Neural cell (in vitro differentiated cells): Measurements from ENCODE around the gene TEKT3.

Source experiments
- POLR2AphosphoS5 ChIP-seq: IDR thresholded peaks from 2 replicates; pipeline ENCODE4 v1.6.1; 2012
- TAF1 ChIP-seq: IDR thresholded peaks from 2 replicates; pipeline ENCODE4 v1.6.1; 2012; ENCODE audit warnings: low read depth
- TF ChIP-seq, protein P1 (sequence below): fragments of 450-650 bp; IDR thresholded peaks from 2 replicates; pipeline ENCODE4 v1.5.1; 2014; ENCODE audit warnings: antibody characterized with exemption, mild to moderate bottlenecking, moderate library complexity; ENCODE audit not compliant: poor library complexity, severe bottlenecking

DNA sequence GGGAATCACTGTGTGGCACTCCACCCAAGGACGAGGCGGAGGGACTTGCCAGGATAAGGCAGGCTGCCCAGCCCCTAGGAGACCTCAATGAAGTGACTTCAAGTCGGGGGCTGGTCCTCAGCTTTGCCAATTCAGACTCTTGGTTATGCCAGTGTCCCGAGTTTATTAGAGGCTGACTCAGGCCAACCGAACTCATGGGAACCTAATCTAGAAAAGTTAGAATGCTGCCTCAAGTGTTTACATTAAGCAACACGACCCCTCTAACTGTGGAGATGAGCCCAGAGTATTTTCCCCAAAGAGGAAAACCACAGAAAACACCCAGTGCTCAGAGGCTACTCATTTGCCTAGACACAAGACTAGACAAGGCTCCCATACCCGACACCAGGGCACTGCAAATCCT is 1.1 kb upstream of the TEKT3 start:
- TF ChIP-seq, protein P1, sequence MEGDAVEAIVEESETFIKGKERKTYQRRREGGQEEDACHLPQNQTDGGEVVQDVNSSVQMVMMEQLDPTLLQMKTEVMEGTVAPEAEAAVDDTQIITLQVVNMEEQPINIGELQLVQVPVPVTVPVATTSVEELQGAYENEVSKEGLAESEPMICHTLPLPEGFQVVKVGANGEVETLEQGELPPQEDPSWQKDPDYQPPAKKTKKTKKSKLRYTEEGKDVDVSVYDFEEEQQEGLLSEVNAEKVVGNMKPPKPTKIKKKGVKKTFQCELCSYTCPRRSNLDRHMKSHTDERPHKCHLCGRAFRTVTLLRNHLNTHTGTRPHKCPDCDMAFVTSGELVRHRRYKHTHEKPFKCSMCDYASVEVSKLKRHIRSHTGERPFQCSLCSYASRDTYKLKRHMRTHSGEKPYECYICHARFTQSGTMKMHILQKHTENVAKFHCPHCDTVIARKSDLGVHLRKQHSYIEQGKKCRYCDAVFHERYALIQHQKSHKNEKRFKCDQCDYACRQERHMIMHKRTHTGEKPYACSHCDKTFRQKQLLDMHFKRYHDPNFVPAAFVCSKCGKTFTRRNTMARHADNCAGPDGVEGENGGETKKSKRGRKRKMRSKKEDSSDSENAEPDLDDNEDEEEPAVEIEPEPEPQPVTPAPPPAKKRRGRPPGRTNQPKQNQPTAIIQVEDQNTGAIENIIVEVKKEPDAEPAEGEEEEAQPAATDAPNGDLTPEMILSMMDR = no peak
- TF ChIP-seq POLR2AphosphoS5 = no peak
- TF ChIP-seq TAF1 = no peak
